ENCODE measurements around the gene ZP1.
A peak's percentile ranks its signal among the peaks of the same experiment; 100 is the strongest.

- TF ChIP-seq POLR2AphosphoS5 (IDR thresholded peaks at IDR 0.05; ENCODE audit: low read depth, low read length) (peak; percentile 52), SIN3A (IDR thresholded peaks at IDR 0.05; ENCODE audit: borderline replicate concordance, insufficient read depth, low read length) (peak; percentile 100), REST (IDR thresholded peaks at IDR 0.05; ENCODE audit: insufficient read depth in 1 of 2, low read depth in 2 of 2, low read length in 2 of 2) (0 out of 4 replicates have a peak, but pooled peaks of 1 of the 2 experiments have one; percentile 38), TAF1 (IDR thresholded peaks at IDR 0.05; ENCODE audit: borderline replicate concordance, insufficient read depth, low read length) (peak; percentile 75; the same call in 1 of the 2 replicates), FOXP2 (optimal IDR thresholded peaks at IDR 0.05; ENCODE audit: borderline replicate concordance, extremely low read depth, extremely low read length, insufficient read depth) (peak; percentile 98)
Measured at GRCh38 chr11:60841797-60842667, 25.3 kb upstream of the ZP1 start, which contains the start of gene CCDC86.

Data from PFSK-1 (cell line).